KOPT-K1 (cell line): ENCODE data around the gene GNAZ.

Experiments used
- H3K27ac ChIP-seq: fragments of 200-600 bp; sonication (generic); 2 replicates; pipeline ENCODE4 v1.5.1; 2016; ENCODE audit warnings: antibody characterized with exemption, mild to moderate bottlenecking, low read depth, low read length; ENCODE audit not compliant: poor library complexity, severe bottlenecking
- H3K36me3 ChIP-seq: fragments of 200-600 bp; sonication (generic); 2 replicates; pipeline ENCODE4 v1.5.1; 2017; ENCODE audit warnings: antibody characterized with exemption, mild to moderate bottlenecking, low read length, moderate library complexity; ENCODE audit not compliant: insufficient read depth
- H3K9me3 ChIP-seq: fragments of 200-600 bp; sonication (generic); 2 replicates; pipeline ENCODE4 v1.5.1; 2017; ENCODE audit warnings: antibody characterized with exemption, low read length, mild to moderate bottlenecking; ENCODE audit not compliant: insufficient read depth, poor library complexity, severe bottlenecking

The GNAZ gene

DNA sequence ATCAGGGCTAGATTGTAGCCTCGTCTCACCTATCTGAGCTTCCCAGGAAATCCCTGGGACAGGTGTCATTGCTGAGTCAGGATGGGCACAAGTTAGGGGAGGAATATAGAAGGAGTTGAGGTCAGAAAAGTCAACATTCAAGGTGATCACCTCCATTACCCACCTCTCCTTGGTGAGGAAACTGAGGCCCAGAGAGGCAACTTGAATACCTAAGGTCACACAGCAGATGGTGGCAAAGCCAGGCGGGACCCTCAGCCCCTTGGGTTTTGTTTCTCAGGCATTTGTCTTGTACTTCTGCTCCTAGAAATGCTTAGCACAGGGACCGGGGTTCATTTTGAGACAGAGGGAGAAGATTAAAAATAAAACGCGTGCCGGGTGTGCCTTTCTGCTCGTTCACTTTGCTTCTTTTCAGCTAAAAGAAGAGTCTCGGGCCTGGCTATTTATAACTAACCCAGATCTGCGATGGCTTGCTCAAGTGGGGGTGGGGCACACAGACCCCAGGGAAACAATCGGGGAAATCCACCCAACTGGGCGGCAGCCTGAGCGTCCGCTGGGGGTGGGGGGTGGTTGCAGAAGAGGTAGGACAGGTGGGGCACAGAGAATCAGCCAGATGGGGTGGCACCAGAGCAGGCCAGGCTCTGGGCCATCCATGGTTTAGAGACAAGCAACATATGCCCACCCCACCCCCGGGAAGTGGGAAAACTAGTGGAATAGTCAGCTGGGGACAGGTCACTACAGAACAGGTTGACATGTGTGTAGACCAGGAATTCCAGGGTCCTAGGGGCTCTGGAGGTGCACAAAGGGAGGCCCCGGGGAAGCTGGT is 3.9 kb upstream of the GNAZ start:
- Histone ChIP-seq H3K27ac (no peak overlapping the region), H3K36me3 (no peaks in the 10 kb centered on the region), H3K9me3 (no peaks in the 10 kb centered on the region)

- Histone ChIP-seq H3K36me3 (no peaks in the 10 kb centered on the region), H3K9me3 (no peaks in the 10 kb centered on the region), H3K27ac (no peak overlapping the region)
Observed at GRCh38 chr22:23067023-23067650, 3.2 kb upstream of the GNAZ start.

DNA sequence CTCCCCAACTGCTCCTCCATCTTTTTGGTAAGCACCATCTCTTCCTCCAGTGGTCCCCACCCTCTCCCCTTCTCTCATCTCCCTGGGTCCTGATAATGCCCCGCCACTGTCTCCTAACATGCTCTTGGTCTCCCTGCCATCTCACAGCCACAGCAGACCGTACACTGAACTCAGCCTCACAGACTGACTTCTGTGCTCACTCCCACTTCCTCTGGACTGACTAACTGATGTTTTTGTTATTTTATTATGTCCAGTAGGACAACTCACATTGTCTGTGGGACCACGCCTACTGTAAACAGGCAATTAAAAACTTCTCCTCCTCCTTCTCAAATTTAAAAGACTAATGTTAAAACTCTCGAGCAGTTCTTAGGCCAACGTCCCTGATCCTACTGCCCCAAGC is 2.6 kb upstream of the GNAZ start:
- H3K27ac ChIP-seq = no peak overlapping the region
- no peaks in the 10 kb centered on the region for H3K9me3 ChIP-seq
- H3K36me3 ChIP-seq = no peaks in the 10 kb centered on the region

GRCh38 chr22:23068096-23068831 is 2.1 kb upstream of the GNAZ start:
- no peaks in the 10 kb centered on the region for H3K36me3 ChIP-seq
- H3K27ac ChIP-seq = no peak overlapping the region
- no peaks in the 10 kb centered on the region for H3K9me3 ChIP-seq

DNA sequence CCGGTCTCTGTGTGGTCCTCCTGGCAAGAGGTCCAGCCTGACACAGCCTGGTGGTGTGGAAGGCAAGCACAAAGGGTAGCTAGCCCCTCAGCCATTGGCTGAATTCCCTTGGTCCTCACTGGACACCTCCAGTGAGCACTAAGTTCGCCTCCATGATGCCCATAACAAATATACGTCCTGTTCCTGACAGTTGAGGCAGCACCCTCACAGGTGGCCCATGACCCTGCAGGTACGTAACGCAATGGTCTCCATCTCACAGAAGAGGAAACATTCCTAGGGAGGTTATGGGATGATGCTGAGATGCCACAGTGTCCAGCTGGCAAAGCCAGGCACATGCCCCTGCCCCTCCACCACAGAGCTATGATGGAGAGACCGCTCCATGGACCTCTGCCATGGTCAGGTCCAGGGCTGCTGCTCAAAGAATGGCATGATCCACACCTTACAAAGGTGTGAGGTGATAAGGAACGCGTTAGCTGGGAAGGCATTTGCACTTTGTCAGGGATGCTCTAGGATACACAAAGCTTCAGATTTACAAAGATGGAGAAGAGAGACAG is 1.4 kb upstream of the GNAZ start:
- no peak overlapping the region for H3K27ac ChIP-seq
- H3K9me3 ChIP-seq = no peaks in the 10 kb centered on the region
- no peaks in the 10 kb centered on the region for H3K36me3 ChIP-seq

- no peak overlapping the region for H3K27ac ChIP-seq
Observed at GRCh38 chr22:23069502-23070357, 589 bp upstream of the GNAZ start.

GRCh38 chr22:23071230-23072076 is 1.1 kb downstream of the GNAZ start:
- H3K36me3 ChIP-seq = no peaks in the 10 kb centered on the region
- H3K9me3 ChIP-seq = no peaks in the 10 kb centered on the region
- H3K27ac ChIP-seq = no peak overlapping the region

More at GRCh38 chr22:23069502-23070357, 589 bp upstream of the GNAZ start:
- no peaks in the 10 kb centered on the region for H3K9me3 ChIP-seq
- H3K36me3 ChIP-seq = no peaks in the 10 kb centered on the region

GRCh38 chr22:23072077-23072910 is 2.0 kb downstream of the GNAZ start:
- no peak overlapping the region for H3K27ac ChIP-seq
- no peaks in the 10 kb centered on the region for H3K36me3 ChIP-seq
- H3K9me3 ChIP-seq = no peaks in the 10 kb centered on the region

DNA sequence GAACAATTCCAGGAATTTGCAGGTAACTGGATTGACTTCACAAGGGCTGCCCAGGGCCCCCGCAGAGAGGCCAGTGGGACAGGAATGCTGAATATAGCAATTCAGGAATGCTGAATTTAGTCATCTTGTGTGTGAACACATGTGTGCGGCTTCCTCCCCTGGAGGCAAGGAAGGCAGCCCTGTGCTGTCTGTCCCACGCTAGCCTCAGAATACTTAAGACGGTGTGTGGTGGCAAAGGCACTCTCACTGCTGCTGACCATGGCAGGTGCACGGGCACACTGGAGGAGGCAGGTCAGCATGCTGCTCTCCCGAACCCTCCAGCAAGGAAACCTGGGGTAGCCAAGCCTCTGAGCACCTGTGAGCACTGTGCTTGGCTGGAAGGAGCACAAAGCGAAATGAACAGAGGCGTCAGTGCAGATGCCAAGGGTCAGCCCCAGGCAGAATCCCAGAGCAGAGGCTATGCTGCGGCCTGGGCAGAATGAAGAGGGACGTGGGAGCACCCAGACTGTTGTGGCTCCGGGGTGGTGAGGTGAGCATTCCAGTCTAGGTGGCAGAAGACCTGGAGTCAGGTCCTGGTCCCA is 2.7 kb downstream of the GNAZ start:
- Histone ChIP-seq H3K27ac (no peak overlapping the region), H3K36me3 (no peaks in the 10 kb centered on the region), H3K9me3 (no peaks in the 10 kb centered on the region)

- no peak overlapping the region for H3K27ac ChIP-seq
Observed at GRCh38 chr22:23073526-23074229, 3.4 kb downstream of the GNAZ start.

DNA sequence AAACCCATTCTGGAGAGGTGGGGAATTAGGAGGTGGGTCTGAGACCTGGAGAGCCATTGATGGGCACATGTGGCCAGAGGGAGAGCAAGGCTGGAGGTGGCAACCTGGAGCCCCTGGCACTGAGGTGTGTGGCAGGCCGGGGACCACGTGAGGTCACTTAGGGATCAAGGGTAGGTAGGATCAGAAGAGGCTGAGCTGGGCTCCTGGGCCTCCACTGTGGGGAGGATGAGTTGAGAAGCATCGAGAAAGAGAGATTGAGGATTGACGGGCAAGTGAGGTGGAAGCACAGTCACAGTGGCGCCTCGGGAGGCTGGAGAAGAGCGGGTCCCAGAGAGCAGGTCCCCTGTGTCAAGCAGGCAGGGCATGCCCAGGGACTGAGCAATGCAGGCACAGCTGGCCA is 4.1 kb downstream of the GNAZ start:
- Histone ChIP-seq H3K27ac (no peak overlapping the region), H3K9me3 (no peaks in the 10 kb centered on the region), H3K36me3 (no peaks in the 10 kb centered on the region)

More at GRCh38 chr22:23073526-23074229, 3.4 kb downstream of the GNAZ start:
- no peaks in the 10 kb centered on the region for H3K9me3 ChIP-seq
- H3K36me3 ChIP-seq = no peaks in the 10 kb centered on the region

DNA sequence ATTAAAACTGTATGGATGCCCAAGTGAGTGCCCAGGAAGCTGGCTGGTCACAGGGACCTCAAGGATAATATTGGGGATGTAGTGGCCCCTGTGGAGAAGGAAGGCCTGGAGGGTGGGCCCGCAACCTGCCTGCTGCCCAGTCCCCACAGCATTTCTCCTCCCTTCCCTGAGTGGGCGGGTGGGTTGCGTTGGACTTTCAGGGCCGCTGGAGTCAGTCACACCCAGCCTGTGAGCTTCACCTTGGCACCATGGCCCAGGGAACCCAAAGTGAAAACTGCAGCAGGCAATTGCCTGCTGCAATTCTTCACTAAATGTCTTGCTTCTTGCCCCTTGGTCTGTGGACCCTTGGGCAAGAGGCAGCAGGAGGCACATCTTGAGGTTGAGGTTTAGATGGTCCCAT is 4.7 kb downstream of the GNAZ start:
- H3K9me3 ChIP-seq = no peaks in the 10 kb centered on the region
- no peaks in the 10 kb centered on the region for H3K36me3 ChIP-seq
- no peak overlapping the region for H3K27ac ChIP-seq
